Lower leg skin (tissue), 3 donors: ENCODE data around the gene GYG2.

ENCODE experiments used
- POLR2A ChIP-seq, 2 donors: fragments of 450-650 bp; IDR thresholded peaks; one replicate each; pipeline ENCODE4 v1.6.1; 2016 to 2017; ENCODE audit warnings: antibody characterized with exemption in 2 of 2, mild to moderate bottlenecking in 1 of 2, moderate library complexity in 1 of 2
- TF ChIP-seq, protein P1 (sequence below), 3 donors: fragments of 450-650 bp; IDR thresholded peaks; one replicate each; pipeline ENCODE4 v1.5.1; 2016; ENCODE audit warnings: antibody characterized with exemption in 3 of 3, mild to moderate bottlenecking in 3 of 3, moderate library complexity in 2 of 3

DNA sequence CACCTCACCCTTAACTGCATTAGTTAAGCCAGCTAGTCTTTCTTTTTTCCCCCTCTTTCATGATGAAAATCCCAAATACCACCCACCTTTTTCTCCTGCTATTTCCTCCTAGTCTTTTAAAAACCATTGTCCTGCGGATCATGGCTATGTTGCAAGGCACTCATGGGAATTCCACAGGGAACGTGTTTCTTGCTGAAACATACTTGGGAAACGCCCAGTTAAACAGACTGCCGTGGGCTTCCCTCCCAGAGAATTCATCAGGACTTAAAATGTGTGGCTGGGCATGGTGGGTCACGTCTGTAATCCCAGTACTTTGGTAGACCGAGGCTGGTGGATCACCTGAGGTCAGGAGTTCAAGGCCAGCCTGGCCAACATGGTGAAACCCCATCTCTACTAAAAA, 44.7 kb upstream of the GYG2 start:
- TF ChIP-seq, protein P1, sequence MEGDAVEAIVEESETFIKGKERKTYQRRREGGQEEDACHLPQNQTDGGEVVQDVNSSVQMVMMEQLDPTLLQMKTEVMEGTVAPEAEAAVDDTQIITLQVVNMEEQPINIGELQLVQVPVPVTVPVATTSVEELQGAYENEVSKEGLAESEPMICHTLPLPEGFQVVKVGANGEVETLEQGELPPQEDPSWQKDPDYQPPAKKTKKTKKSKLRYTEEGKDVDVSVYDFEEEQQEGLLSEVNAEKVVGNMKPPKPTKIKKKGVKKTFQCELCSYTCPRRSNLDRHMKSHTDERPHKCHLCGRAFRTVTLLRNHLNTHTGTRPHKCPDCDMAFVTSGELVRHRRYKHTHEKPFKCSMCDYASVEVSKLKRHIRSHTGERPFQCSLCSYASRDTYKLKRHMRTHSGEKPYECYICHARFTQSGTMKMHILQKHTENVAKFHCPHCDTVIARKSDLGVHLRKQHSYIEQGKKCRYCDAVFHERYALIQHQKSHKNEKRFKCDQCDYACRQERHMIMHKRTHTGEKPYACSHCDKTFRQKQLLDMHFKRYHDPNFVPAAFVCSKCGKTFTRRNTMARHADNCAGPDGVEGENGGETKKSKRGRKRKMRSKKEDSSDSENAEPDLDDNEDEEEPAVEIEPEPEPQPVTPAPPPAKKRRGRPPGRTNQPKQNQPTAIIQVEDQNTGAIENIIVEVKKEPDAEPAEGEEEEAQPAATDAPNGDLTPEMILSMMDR (IDR thresholded peaks at IDR 0.05), result no peak
- TF ChIP-seq POLR2A (IDR thresholded peaks at IDR 0.05), result no peak
